HepG2 (cell line): ENCODE measurements around the gene PKMYT1. TPM values are rescaled to one million over a fixed set of nuclear protein-coding genes. Genes with fewer than 3 reads are reported as not detected.

Source experiments
- CERS6 ChIP-seq: sonication (generic); formaldehyde crosslinking; IDR thresholded peaks from 2 replicates; pipeline ENCODE4 v1.5.0; 2020; ENCODE audit warnings: missing genetic modification reagents
- GABPB1 ChIP-seq: IDR thresholded peaks from 2 replicates; pipeline ENCODE4 v1.6.1; 2016; ENCODE audit warnings: mild to moderate bottlenecking, missing genetic modification reagents, moderate library complexity, missing compliant biosample characterization
- KAT2B ChIP-seq: fragments of 150-350 bp; IDR thresholded peaks from 2 replicates; pipeline ENCODE4 v1.6.1; 2014; ENCODE audit warnings: low read depth, low read length, borderline replicate concordance
- REST ChIP-seq, 2 experiments: IDR thresholded peaks; 2 replicates each; pipeline ENCODE4 v1.6.1; 2011 to 2012; ENCODE audit warnings: low read length in 2 of 2, borderline replicate concordance in 1 of 2, low read depth in 1 of 2, mild to moderate bottlenecking in 1 of 2, moderate library complexity in 1 of 2
- STAT6 ChIP-seq: sonication (generic); formaldehyde crosslinking; IDR thresholded peaks from 2 replicates; pipeline ENCODE4 v1.4.0; 2020; ENCODE audit warnings: missing genetic modification reagents, mild to moderate bottlenecking, borderline replicate concordance
- ZBTB14 ChIP-seq: sonication (generic); formaldehyde crosslinking; IDR thresholded peaks from 2 replicates; pipeline ENCODE4 v1.4.0; 2020; ENCODE audit warnings: missing genetic modification reagents
- ZBTB44 ChIP-seq: sonication (generic); formaldehyde crosslinking; IDR thresholded peaks from 2 replicates; pipeline ENCODE4 v1.4.0; 2020; ENCODE audit warnings: missing genetic modification reagents
- ZHX1 ChIP-seq: sonication (generic); formaldehyde crosslinking; IDR thresholded peaks from 2 replicates; pipeline ENCODE4 v1.8.1; 2022; ENCODE audit warnings: low read depth, mild to moderate bottlenecking, missing genetic modification reagents
- ZNF619 ChIP-seq: sonication (generic); formaldehyde crosslinking; IDR thresholded peaks from 2 replicates; pipeline ENCODE4 v1.4.0; 2020; ENCODE audit warnings: mild to moderate bottlenecking, missing genetic modification reagents
- ZNF703 ChIP-seq: sonication (generic); formaldehyde crosslinking; IDR thresholded peaks from 2 replicates; pipeline ENCODE4 v1.5.1; 2020; ENCODE audit warnings: missing genetic modification reagents, mild to moderate bottlenecking, moderate library complexity, borderline replicate concordance
- ZNF740 ChIP-seq: sonication (generic); formaldehyde crosslinking; IDR thresholded peaks from 2 replicates; pipeline ENCODE4 v1.4.0; 2020; ENCODE audit warnings: missing genetic modification reagents
- polyA plus RNA-seq, 8 experiments: library from polyadenylated mRNA; depleted of rRNA in 3 of 8; stranded (reverse) in 7 of 8; unstranded in 1 of 8; fragments of >200 nt; fragmentation: Illumina TruSeq in 4 of 8; extraction: Trizol in 4 of 8; gene quantifications; 2 replicates each; pipeline versions ENCODE4 v1.2.1 to v1.2.3, GENCODE V29; 2011 to 2016; ENCODE audit warnings: low read depth in 4 of 8, missing spikeins in 1 of 8, mixed read lengths in 1 of 8; ENCODE audit not compliant: insufficient read depth in 1 of 8
- total RNA-seq, 5 experiments: library from RNA; depleted of rRNA; stranded (reverse); fragments of >200 nt; fragmentation: Illumina TruSeq; extraction: Trizol; gene quantifications; 2 replicates each; pipeline ENCODE4 v1.2.3, GENCODE V29; 2016; ENCODE audit warnings: low read depth in 1 of 5

The PKMYT1 gene
- total and polyA plus RNA-seq, 2 of the 13 experiments (the other 11 are each of a cell fraction or from before 2014, with no cell fraction given): 7.0 to 27.8 TPM

- TF ChIP-seq ZBTB44: peak; percentile 97
- TF ChIP-seq REST (IDR thresholded peaks at IDR 0.05; ENCODE audit: borderline replicate concordance in 1 of 2, low read depth in 1 of 2, low read length in 2 of 2): peak in 1 of 2 experiments; percentile 99
- no peak; the same call in 1 of the 2 replicates for TF ChIP-seq ZHX1 (CRISPR knock-in tag)
- TF ChIP-seq CERS6 (CRISPR knock-in tag): 0 out of 2 replicates have a peak, but pooled peaks have one; percentile 42
- TF ChIP-seq KAT2B: no peak
- TF ChIP-seq ZNF740 (CRISPR knock-in tag): peak; percentile 41; the same call in 1 of the 2 replicates
- peak; percentile 72; the same call in 1 of the 2 replicates for TF ChIP-seq STAT6
- peak; percentile 74; the same call in 1 of the 2 replicates for TF ChIP-seq ZNF703 (CRISPR knock-in tag)
- peak; percentile 94; the same call in 1 of the 2 replicates for TF ChIP-seq ZNF619 (CRISPR knock-in tag)
- peak; percentile 84 for TF ChIP-seq ZBTB14 (CRISPR knock-in tag)
- TF ChIP-seq GABPB1 (CRISPR knock-in tag): peak; percentile 94
Measured at GRCh38 chr16:2968738-2969544, 11.3 kb downstream of the PKMYT1 start, which contains the start of gene PAQR4 (continued).
